ENCODE measurements around the gene TNNT3.

Gene TNNT3

DNA sequence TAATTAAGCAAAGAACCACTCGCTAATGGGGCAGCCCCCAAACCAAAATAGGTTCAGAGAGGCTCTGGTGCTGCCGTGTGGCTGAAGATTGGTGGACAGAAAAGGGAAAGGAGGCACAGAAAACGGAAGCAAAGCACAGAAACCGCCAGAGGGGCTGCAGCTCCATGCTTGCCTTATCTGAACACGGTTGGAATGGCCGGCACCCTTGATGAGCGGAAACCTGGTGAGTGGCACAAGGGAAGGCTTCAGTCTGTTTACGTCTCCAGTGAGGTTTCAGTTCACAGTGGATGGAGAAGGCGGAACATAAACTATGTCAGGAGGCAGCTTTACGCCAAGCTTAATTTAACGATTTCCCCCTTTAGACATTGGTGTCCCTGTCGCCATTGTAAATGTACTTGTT lies 22.6 kb upstream of the TNNT3 start:
- H3K27ac ChIP-seq (ENCODE audit: low read length): no peak overlapping the region
- H4K20me1 ChIP-seq (ENCODE audit: insufficient read depth, low read length): no peaks in the 10 kb centered on the region
- H3K27me3 ChIP-seq (ENCODE audit: insufficient read depth, low read length, poor library complexity): peaks cover 6% of the 10 kb centered on the region
- no peaks in the 10 kb centered on the region for H3K36me3 ChIP-seq (ENCODE audit: insufficient read depth, low read length)
- H3K9me3 ChIP-seq (ENCODE audit: insufficient read depth, low read length, severe bottlenecking): no peaks in the 10 kb centered on the region
- DNase-seq (no peak), ATAC-seq (ENCODE audit: insufficient read depth, low read depth) (no peak)
- no peak overlapping the region for H3K9ac ChIP-seq (ENCODE audit: low read depth, low read length)
- H3K4me3 ChIP-seq (ENCODE audit: low read depth in 1 of 2, low read length in 2 of 2): no peak overlapping the region
- H2AFZ ChIP-seq (ENCODE audit: low read depth, low read length): no peak overlapping the region
- H3K4me1 ChIP-seq (ENCODE audit: insufficient read depth, low read length): no peaks in the 10 kb centered on the region
- H3K79me2 ChIP-seq (ENCODE audit: insufficient read depth, low read length): no peaks in the 10 kb centered on the region
- TF ChIP-seq EZH2 (IDR thresholded peaks at IDR 0.05; ENCODE audit: borderline replicate concordance, low read depth, low read length, severe bottlenecking) (no peak), CTCF (IDR thresholded peaks at IDR 0.05; ENCODE audit: borderline replicate concordance, extremely low read depth, low read length, poor library complexity, severe bottlenecking) (no peak)
- no peak overlapping the region for H3K4me2 ChIP-seq (ENCODE audit: insufficient read depth, low read length)

DNA sequence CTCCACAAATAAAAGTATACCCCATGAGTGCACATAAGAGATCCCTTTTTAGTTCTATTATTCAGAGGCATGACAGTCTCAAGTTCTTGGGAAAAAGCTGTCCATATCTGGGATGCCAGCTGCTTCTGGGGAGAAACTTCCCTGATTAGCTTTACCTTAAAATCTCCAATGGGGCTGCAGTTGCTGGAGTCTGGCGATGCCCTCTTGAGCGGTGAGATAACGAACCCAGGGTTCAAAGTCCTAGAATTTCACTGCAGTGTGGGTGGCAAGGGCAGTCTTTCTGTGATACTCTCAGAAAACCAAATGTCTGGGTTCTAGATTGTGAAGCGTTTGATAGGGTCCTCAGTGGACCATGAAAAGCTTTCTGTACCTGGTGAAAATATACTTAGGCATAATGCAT lies 20.4 kb upstream of the TNNT3 start:
- Histone ChIP-seq H3K79me2 (ENCODE audit: insufficient read depth, low read length) (no peaks in the 10 kb centered on the region), H3K9ac (ENCODE audit: low read depth, low read length) (no peak overlapping the region), H3K4me2 (ENCODE audit: insufficient read depth, low read length) (no peak overlapping the region), H3K36me3 (ENCODE audit: insufficient read depth, low read length) (no peaks in the 10 kb centered on the region), H3K27me3 (ENCODE audit: insufficient read depth, low read length, poor library complexity) (peaks cover 6% of the 10 kb centered on the region), H3K4me1 (ENCODE audit: insufficient read depth, low read length) (no peaks in the 10 kb centered on the region), H3K9me3 (ENCODE audit: insufficient read depth, low read length, severe bottlenecking) (no peaks in the 10 kb centered on the region), H4K20me1 (ENCODE audit: insufficient read depth, low read length) (no peaks in the 10 kb centered on the region), H3K4me3 (ENCODE audit: low read depth in 1 of 2, low read length in 2 of 2) (no peak overlapping the region), H2AFZ (ENCODE audit: low read depth, low read length) (no peak overlapping the region), H3K27ac (ENCODE audit: low read length) (no peak overlapping the region)
- no peak for ATAC-seq (ENCODE audit: insufficient read depth, low read depth)
- no peak for DNase-seq
- TF ChIP-seq CTCF (IDR thresholded peaks at IDR 0.05; ENCODE audit: borderline replicate concordance, extremely low read depth, low read length, poor library complexity, severe bottlenecking): no peak
- no peak for TF ChIP-seq EZH2 (IDR thresholded peaks at IDR 0.05; ENCODE audit: borderline replicate concordance, low read depth, low read length, severe bottlenecking)

DNA sequence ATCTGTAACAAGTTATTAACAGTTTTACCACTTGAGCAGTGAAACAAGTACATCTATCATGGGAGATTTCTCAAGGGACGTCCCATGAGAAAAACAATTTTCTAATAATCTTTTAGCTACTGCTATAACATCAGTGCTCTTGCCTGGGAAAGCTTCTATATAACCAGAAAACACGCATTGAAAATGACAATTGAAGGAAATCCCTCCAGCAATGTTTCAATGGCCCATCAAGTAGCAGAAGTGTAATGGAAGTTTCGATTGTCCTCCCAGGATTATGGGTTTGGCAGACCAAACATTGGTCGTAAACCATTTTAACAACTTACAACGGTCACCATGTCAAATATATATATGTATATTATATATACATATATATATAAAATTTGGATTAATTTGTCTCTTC lies 19.8 kb upstream of the TNNT3 start:
- Histone ChIP-seq H3K36me3 (ENCODE audit: insufficient read depth, low read length) (no peaks in the 10 kb centered on the region), H2AFZ (ENCODE audit: low read depth, low read length) (no peak overlapping the region), H3K9ac (ENCODE audit: low read depth, low read length) (no peak overlapping the region), H3K4me1 (ENCODE audit: insufficient read depth, low read length) (no peaks in the 10 kb centered on the region), H3K4me2 (ENCODE audit: insufficient read depth, low read length) (no peak overlapping the region), H3K27me3 (ENCODE audit: insufficient read depth, low read length, poor library complexity) (peaks cover 6% of the 10 kb centered on the region), H3K4me3 (ENCODE audit: low read depth in 1 of 2, low read length in 2 of 2) (no peak overlapping the region), H3K79me2 (ENCODE audit: insufficient read depth, low read length) (no peaks in the 10 kb centered on the region), H3K27ac (ENCODE audit: low read length) (no peak overlapping the region), H3K9me3 (ENCODE audit: insufficient read depth, low read length, severe bottlenecking) (no peaks in the 10 kb centered on the region), H4K20me1 (ENCODE audit: insufficient read depth, low read length) (no peaks in the 10 kb centered on the region)
- ATAC-seq (ENCODE audit: insufficient read depth, low read depth) (no peak), DNase-seq (no peak)
- TF ChIP-seq CTCF (IDR thresholded peaks at IDR 0.05; ENCODE audit: borderline replicate concordance, extremely low read depth, low read length, poor library complexity, severe bottlenecking): no peak
- TF ChIP-seq EZH2 (IDR thresholded peaks at IDR 0.05; ENCODE audit: borderline replicate concordance, low read depth, low read length, severe bottlenecking): no peak

DNA sequence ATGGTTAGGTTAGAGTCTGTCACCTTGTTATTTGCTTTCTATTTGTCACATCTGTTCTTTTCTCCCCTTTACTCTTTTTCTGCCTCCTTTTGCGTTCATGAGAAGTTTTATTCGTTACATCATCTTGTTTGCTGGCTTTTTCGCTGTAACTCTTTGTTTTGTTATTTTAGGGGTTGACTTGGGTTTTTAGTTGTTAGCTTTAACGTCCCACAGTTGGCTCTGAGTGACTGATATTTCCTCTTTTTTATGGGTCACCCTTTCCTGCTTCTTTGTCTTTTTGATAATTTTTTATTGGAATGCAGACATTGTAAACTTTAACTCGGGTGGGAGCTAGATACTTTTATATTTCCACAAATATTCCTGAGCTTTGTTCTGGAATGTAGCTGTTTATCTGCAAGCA lies 13.3 kb upstream of the TNNT3 start:
- Histone ChIP-seq H3K9ac (ENCODE audit: low read depth, low read length) (no peak overlapping the region), H3K9me3 (ENCODE audit: insufficient read depth, low read length, severe bottlenecking) (no peaks in the 10 kb centered on the region), H3K4me1 (ENCODE audit: insufficient read depth, low read length) (no peaks in the 10 kb centered on the region), H3K27ac (ENCODE audit: low read length) (no peak overlapping the region), H2AFZ (ENCODE audit: low read depth, low read length) (no peak overlapping the region), H3K36me3 (ENCODE audit: insufficient read depth, low read length) (no peaks in the 10 kb centered on the region), H3K27me3 (ENCODE audit: insufficient read depth, low read length, poor library complexity) (no peaks in the 10 kb centered on the region), H3K79me2 (ENCODE audit: insufficient read depth, low read length) (no peaks in the 10 kb centered on the region), H4K20me1 (ENCODE audit: insufficient read depth, low read length) (no peaks in the 10 kb centered on the region), H3K4me2 (ENCODE audit: insufficient read depth, low read length) (no peak overlapping the region), H3K4me3 (ENCODE audit: low read depth in 1 of 2, low read length in 2 of 2) (no peak overlapping the region)
- DNase-seq (no peak), ATAC-seq (ENCODE audit: insufficient read depth, low read depth) (no peak)
- TF ChIP-seq CTCF (IDR thresholded peaks at IDR 0.05; ENCODE audit: borderline replicate concordance, extremely low read depth, low read length, poor library complexity, severe bottlenecking): no peak
- no peak for TF ChIP-seq EZH2 (IDR thresholded peaks at IDR 0.05; ENCODE audit: borderline replicate concordance, low read depth, low read length, severe bottlenecking)

All from DND-41 (cell line).